Myometrial cell (primary cell): ENCODE measurements around the gene TMEM186. TPM values are rescaled to one million over a fixed set of nuclear protein-coding genes. Genes with fewer than 3 reads are reported as not detected.

Experiments used
- total RNA-seq: library from RNA; depleted of rRNA; stranded (reverse); fragments of >200 nt; gene quantifications from 2 replicates; pipeline ENCODE4 v1.2.3, GENCODE V29; 2015

Gene TMEM186
- 5.8 and 6.3 TPM in 2 replicates for total RNA-seq

DNA sequence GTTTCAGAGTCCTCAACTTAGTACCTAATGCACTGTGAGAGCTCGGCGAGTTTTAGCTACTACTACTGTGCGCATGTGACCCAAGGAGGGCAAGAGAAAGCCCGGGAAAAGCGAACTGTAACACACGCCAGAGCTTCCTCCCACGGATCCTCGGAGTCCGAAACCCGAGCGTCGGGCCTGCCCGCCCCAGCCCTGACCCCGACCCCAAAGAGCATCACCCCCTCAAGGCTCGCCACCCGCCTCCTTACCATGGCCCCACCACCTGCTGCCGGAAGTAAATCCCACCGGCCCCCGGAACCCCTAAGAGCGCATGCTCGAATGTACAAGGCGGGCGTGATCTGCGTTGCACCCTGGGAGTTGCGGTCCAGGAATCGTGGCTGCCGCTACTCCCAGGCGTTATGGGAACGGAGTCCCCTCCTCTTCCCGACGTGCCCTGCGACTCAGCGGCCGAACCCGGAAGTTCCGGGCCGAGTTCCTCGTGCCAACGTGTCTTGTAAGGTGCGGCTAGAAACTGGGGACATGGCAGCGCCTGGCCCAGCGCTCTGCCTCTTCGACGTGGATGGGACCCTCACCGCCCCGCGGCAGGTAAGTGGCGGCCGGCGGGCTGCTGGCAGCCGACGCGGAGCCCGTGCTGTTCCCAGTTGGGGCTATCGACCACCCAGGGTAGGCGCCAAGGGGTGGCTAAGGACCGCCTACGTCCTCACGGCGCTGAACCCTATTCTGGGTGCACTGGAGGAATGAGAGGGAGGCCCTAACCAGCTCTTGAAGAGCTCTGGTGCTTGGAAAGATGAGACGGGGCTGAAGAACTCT, at the start of gene TMEM186, which contains the start of gene PMM2:
Gene TMEM186, minus strand, starts transcription at position 276 of the 810 bp plus-strand sequence. Its CDS starts 25 bp downstream, at position 251.
Gene PMM2, plus strand, starts transcription at position 476 of the 810 bp plus-strand sequence. Its CDS starts 44 bp downstream, at position 520.

Other genes with a start within 250 kb of the TMEM186 start
- not detected in 2 replicates for gene TMEM114, start 207.1 kb downstream of the TMEM186 start, total RNA-seq
- 31.9 and 37.8 TPM in 2 replicates for gene METTL22, start 175.9 kb downstream of the TMEM186 start, total RNA-seq
- gene ABAT, start 123.0 kb downstream of the TMEM186 start, total RNA-seq, result 3.5 and 3.7 TPM in 2 replicates
- 32.6 and 46.3 TPM in 2 replicates for gene PMM2, start 200 bp upstream of the TMEM186 start, total RNA-seq
- 156 and 203 TPM in 2 replicates for gene CARHSP1, start 71.4 kb upstream of the TMEM186 start, total RNA-seq
- gene LITAFD, start 84.7 kb upstream of the TMEM186 start, total RNA-seq, result not detected in 2 replicates
- gene USP7, start 166.3 kb upstream of the TMEM186 start, total RNA-seq, result 31.5 and 36.0 TPM in 2 replicates